ENCODE data around the gene HS3ST3A1. TPM values are rescaled to one million over a fixed set of nuclear protein-coding genes. Genes with fewer than 3 reads are reported as not detected.

Gene HS3ST3A1
- total and polyA plus RNA-seq, 2 of the 8 experiments (the other 6 are each of a cell fraction or from before 2014, with no cell fraction given) = 5.4 to 5.7 TPM

- Histone ChIP-seq H4K91ac (replicated peaks; ENCODE audit: insufficient read length, low read length) (no peak overlapping the region), H2AK5ac (ENCODE audit: low read depth, low read length) (no peak overlapping the region), H3K79me2 (ENCODE audit: control insufficient read depth in 1 of 2, insufficient read depth in 2 of 2, low read length in 2 of 2) (no peaks in the 10 kb centered on the region), H2BK5ac (ENCODE audit: low read depth, low read length) (no peak overlapping the region), H4K20me1 (replicated peaks in 1 of 2; ENCODE audit: control insufficient read depth in 1 of 2, insufficient read depth in 2 of 2, low read length in 2 of 2) (no peaks in the 10 kb centered on the region), H2BK120ac (replicated peaks; ENCODE audit: low read depth, low read length) (no peak overlapping the region), H3K9me3 (ENCODE audit: insufficient read depth in 2 of 2, low read depth in 1 of 2, low read length in 1 of 2) (no peaks in the 10 kb centered on the region), H2BK15ac (ENCODE audit: low read length) (no peak overlapping the region), H3K4ac (replicated peaks; ENCODE audit: insufficient read length, low read depth, low read length) (no peak overlapping the region), H3K36me3 (ENCODE audit: control insufficient read depth in 2 of 4, insufficient read depth in 4 of 4, low read length in 3 of 4) (no peaks in the 10 kb centered on the region), H3K27me3 (replicated peaks in 1 of 4; ENCODE audit: control insufficient read depth in 3 of 4, extremely low read depth in 1 of 4, insufficient read depth in 3 of 4, low read length in 3 of 4) (no peaks in the 10 kb centered on the region), H3K4me1 (replicated peaks in 1 of 4; ENCODE audit: control insufficient read depth in 3 of 4, insufficient read depth in 4 of 4, low read length in 3 of 4) (no peaks in the 10 kb centered on the region), H4K8ac (ENCODE audit: extremely low read depth, insufficient read depth, low read length) (no peak overlapping the region), H3K23me2 (ENCODE audit: low read depth, low read length) (no peaks in the 10 kb centered on the region), H3K79me1 (ENCODE audit: low read depth, low read length) (no peaks in the 10 kb centered on the region), H3K23ac (ENCODE audit: insufficient read length) (no peak overlapping the region), H2AFZ (ENCODE audit: low read length) (no peak overlapping the region), H4K5ac (ENCODE audit: insufficient read length, low read depth, low read length) (no peak overlapping the region), H3K4me3 (ENCODE audit: extremely low read depth in 1 of 4, insufficient read depth in 2 of 4, low read depth in 3 of 4, low read length in 4 of 4) (no peak overlapping the region), H3K9ac (replicated peaks in 1 of 4; ENCODE audit: extremely low read depth in 1 of 4, low read depth in 3 of 4, low read length in 3 of 4) (no peak overlapping the region), H2BK20ac (ENCODE audit: low read length) (no peak overlapping the region), H3K56ac (replicated peaks; ENCODE audit: insufficient read length, low read depth, low read length) (no peak overlapping the region), H3K14ac (ENCODE audit: insufficient read length) (no peak overlapping the region), H3K18ac (ENCODE audit: extremely low read depth, low read length) (no peak overlapping the region), H3K27ac (ENCODE audit: low read depth, low read length) (no peak overlapping the region), H3K4me2 (ENCODE audit: insufficient read depth in 1 of 2, low read depth in 2 of 2, low read length in 2 of 2) (no peak overlapping the region), H2BK12ac (ENCODE audit: low read depth, low read length) (no peak overlapping the region)
- DNase-seq (ENCODE audit: low read depth in 1 of 2, low spot score in 2 of 2) (no peak), FAIRE-seq (no peak)
- CTCF ChIA-PET (ENCODE audit: partially characterized antibody) = no interaction called here
- 92% methylated on average over 2 of the region's 2 CpGs; no CpG with 5 or more reads in 1 of the 2 experiments for WGBS, 2 experiments (ENCODE audit: extremely low coverage in 1 of 2, insufficient coverage in 1 of 2, insufficient read length in 1 of 2, insufficient replicate concordance in 2 of 2, low coverage in 1 of 2, low lambda C conversion rate in 2 of 2, missing lambda C conversion rate in 1 of 2)
- TF ChIP-seq RAD21 (IDR thresholded peaks at IDR 0.05 in 1 of 2, conservative IDR thresholded peaks at IDR 0.05 in 1 of 2; ENCODE audit: low read depth in 2 of 2, low read length in 2 of 2) (no peak), ZNF274 (IDR thresholded peaks at IDR 0.05; ENCODE audit: borderline replicate concordance, extremely low read depth, low read length) (no peak), EZH2 (IDR thresholded peaks at IDR 0.05; ENCODE audit: low read depth, low read length, severe bottlenecking) (no peak)
- POLR2A ChIA-PET (ENCODE audit: partially characterized antibody) = no interaction called here
These were observed 29.8 kb upstream of the HS3ST3A1 start for GRCh38 chr17:13631529-13631928.
